Measurements from ENCODE around the gene FETUB. TPM values are rescaled to one million over a fixed set of nuclear protein-coding genes. Genes with fewer than 3 reads are reported as not detected.
"Not testable (repeated sequence)": the region's sequence is repeated elsewhere in the genome, so short reads cannot be mapped to it uniquely, and the experiment has no call there.

The FETUB gene
- polyA plus RNA-seq, 1 donor = not detected

GRCh38 chr3:186694288-186695032 lies 54.3 kb downstream of the FETUB start:
- Histone ChIP-seq H3K4me1 (ENCODE audit: control insufficient read depth, insufficient read depth, low read length) (peaks cover 16% of the 10 kb centered on the region), H3K36me3 (ENCODE audit: control insufficient read depth, insufficient read depth, low read length) (no peaks in the 10 kb centered on the region), H3K27ac (ENCODE audit: low read length) (peak overlapping the region; percentile 22), H3K4me3 (ENCODE audit: low read length) (no peak overlapping the region), H3K27me3 (ENCODE audit: control insufficient read depth, insufficient read depth, low read length) (no peaks in the 10 kb centered on the region), H3K9me3 (ENCODE audit: control insufficient read depth, low read depth, low read length) (no peaks in the 10 kb centered on the region)
- no peak for DNase-seq
- WGBS (ENCODE audit: insufficient coverage, low lambda C conversion rate) = 57% methylated on average over 2 of the region's 6 CpGs

DNA sequence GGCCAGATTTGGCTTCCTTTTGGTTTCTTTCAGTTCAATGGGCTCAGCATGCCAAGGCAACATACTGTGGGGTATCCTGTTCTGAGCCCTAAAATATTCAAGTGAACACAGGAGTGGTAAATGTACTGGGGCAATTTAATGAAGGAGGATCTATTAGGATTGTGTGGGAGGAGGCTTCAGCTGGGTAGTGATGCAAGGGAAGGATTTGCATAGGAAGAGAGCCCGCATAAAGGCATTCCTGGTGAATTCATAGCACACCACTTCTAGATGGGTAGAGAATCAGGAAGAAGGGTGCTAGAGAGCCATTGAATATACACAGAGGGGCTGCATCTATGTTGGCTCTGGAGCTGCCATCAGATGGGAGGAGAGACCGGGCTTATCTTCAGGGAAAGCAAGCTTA lies 56.3 kb downstream of the FETUB start:
- Histone ChIP-seq H3K4me1 (ENCODE audit: control insufficient read depth, insufficient read depth, low read length) (peaks cover 16% of the 10 kb centered on the region), H3K4me3 (ENCODE audit: low read length) (no peak overlapping the region), H3K9me3 (ENCODE audit: control insufficient read depth, low read depth, low read length) (no peaks in the 10 kb centered on the region), H3K36me3 (ENCODE audit: control insufficient read depth, insufficient read depth, low read length) (no peaks in the 10 kb centered on the region), H3K27ac (ENCODE audit: low read length) (no peak overlapping the region), H3K27me3 (ENCODE audit: control insufficient read depth, insufficient read depth, low read length) (no peaks in the 10 kb centered on the region)
- no CpG with 5 or more reads among the region's 2 CpGs for WGBS (ENCODE audit: insufficient coverage, low lambda C conversion rate)
- DNase-seq = no peak

DNA sequence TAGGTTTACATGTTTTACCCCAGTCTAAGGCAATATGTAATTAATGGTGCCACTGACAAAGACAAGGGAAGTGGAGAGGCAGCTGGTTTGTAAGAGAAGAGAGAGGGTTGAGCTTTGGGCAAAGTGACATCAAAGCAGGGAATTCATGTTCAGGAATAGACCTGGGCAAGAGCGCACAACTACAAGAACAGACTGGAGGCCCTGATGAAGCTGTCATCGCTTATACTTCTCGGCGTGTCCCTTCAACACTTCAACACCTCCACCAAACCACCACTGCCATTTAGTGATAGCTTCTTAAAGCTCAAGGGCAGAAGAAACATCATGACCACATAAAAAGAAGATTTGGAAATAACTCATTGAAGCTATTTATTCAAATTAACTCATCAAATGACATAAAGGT lies 57.3 kb downstream of the FETUB start:
- no CpG with 5 or more reads among the region's 4 CpGs for WGBS (ENCODE audit: insufficient coverage, low lambda C conversion rate)
- H3K4me3 ChIP-seq (ENCODE audit: low read length) = no peak overlapping the region
- no peaks in the 10 kb centered on the region for H3K27me3 ChIP-seq (ENCODE audit: control insufficient read depth, insufficient read depth, low read length)
- peaks cover 16% of the 10 kb centered on the region for H3K4me1 ChIP-seq (ENCODE audit: control insufficient read depth, insufficient read depth, low read length)
- H3K9me3 ChIP-seq (ENCODE audit: control insufficient read depth, low read depth, low read length) = no peaks in the 10 kb centered on the region
- DNase-seq = no peak
- H3K27ac ChIP-seq (ENCODE audit: low read length) = no peak overlapping the region
- no peaks in the 10 kb centered on the region for H3K36me3 ChIP-seq (ENCODE audit: control insufficient read depth, insufficient read depth, low read length)

- H3K27me3 ChIP-seq (ENCODE audit: control insufficient read depth, insufficient read depth, low read length) = no peaks in the 10 kb centered on the region
- H3K36me3 ChIP-seq (ENCODE audit: control insufficient read depth, insufficient read depth, low read length) = no peaks in the 10 kb centered on the region
- no CpG with 5 or more reads among the region's 3 CpGs for WGBS (ENCODE audit: insufficient coverage, low lambda C conversion rate)
- no peak overlapping the region for H3K4me3 ChIP-seq (ENCODE audit: low read length)
- DNase-seq = no peak
- H3K27ac ChIP-seq (ENCODE audit: low read length) = no peak overlapping the region
- no peaks in the 10 kb centered on the region for H3K9me3 ChIP-seq (ENCODE audit: control insufficient read depth, low read depth, low read length)
- H3K4me1 ChIP-seq (ENCODE audit: control insufficient read depth, insufficient read depth, low read length) = no peaks in the 10 kb centered on the region
These were observed 60.1 kb downstream of the FETUB start for GRCh38 chr3:186700267-186700666.

DNA sequence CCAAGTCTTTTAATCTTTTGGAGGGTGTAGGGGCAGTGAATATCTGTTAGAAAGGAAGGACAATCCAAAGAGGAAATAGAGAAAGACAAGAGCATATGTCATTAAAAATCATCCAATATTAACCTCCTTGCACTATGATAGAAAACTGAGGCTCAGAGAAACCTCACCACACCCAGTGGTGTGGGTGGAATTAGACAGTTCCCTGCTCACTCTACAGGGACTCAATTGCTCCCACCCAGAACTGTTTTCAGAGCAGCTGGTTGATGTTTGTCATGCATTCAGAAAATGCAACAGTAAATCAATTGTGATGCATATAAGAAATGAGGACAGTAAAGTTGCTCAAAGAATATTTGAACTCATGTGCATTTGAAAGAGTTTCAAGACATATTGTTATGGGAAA lies 62.3 kb downstream of the FETUB start:
- H3K27me3 ChIP-seq (ENCODE audit: control insufficient read depth, insufficient read depth, low read length); DNase-seq; H3K4me1 ChIP-seq (ENCODE audit: control insufficient read depth, insufficient read depth, low read length); H3K27ac ChIP-seq (ENCODE audit: low read length); H3K9me3 ChIP-seq (ENCODE audit: control insufficient read depth, low read depth, low read length); H3K36me3 ChIP-seq (ENCODE audit: control insufficient read depth, insufficient read depth, low read length); H3K4me3 ChIP-seq (ENCODE audit: low read length): not testable (repeated sequence)

Other genes starting within 250 kb of the FETUB start
- gene CRYGS, start 96.0 kb upstream of the FETUB start, polyA plus RNA-seq = 4.9 TPM
- 15.6 TPM for gene TBCCD1, start 73.1 kb upstream of the FETUB start, polyA plus RNA-seq
- gene DNAJB11, start 69.7 kb upstream of the FETUB start, polyA plus RNA-seq = 68.7 TPM
- 1.8 TPM for gene AHSG, start 27.3 kb upstream of the FETUB start, polyA plus RNA-seq
- gene HRG, start 25.6 kb downstream of the FETUB start, polyA plus RNA-seq = 0.04 TPM
- gene KNG1, start 77.0 kb downstream of the FETUB start, polyA plus RNA-seq = 5.1 TPM
- gene EIF4A2, start 143.2 kb downstream of the FETUB start, polyA plus RNA-seq = 737 TPM
- gene RFC4, start 166.1 kb downstream of the FETUB start, polyA plus RNA-seq = 27.8 TPM
- gene ADIPOQ, start 202.3 kb downstream of the FETUB start, polyA plus RNA-seq = not detected

Measured in large intestine (tissue), 3 donors.